ENCODE measurements around the gene EYS. TPM values are rescaled to one million over a fixed set of nuclear protein-coding genes. Genes with fewer than 3 reads are reported as not detected.

EYS gene
- total and polyA plus RNA-seq, 2 of the 13 experiments (the other 11 are each of a cell fraction or from before 2014, with no cell fraction given): 0.04 to 0.07 TPM

DNA sequence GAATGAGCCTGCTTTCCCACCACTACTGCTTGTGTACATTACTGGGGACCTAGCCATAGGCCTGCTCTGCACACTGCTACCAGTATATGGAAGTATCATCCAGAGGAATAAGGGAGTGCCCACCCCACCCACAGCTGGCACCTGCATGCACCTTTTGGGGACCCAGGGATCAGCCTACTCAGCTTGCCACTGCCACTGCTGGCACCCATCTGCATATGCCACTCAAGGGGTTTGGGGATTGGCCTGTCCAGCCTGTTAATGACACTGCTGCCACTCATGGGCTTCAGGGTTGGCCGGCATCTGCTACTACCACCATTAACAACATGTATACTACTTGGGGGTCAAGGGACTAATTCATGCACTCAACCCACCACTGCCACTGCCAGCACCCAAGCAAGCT lies 1239.4 kb downstream of the EYS start:
- no peaks in the 10 kb centered on the region for H3K9me3 ChIP-seq (ENCODE audit: low read length)
- H2AFZ ChIP-seq (ENCODE audit: low read length): no peak overlapping the region
- TF ChIP-seq POGZ (CRISPR knock-in tag; IDR thresholded peaks at IDR 0.05) (no peak), ZNF850 (CRISPR knock-in tag; conservative IDR thresholded peaks at IDR 0.05) (no peak), MLLT10 (CRISPR knock-in tag; IDR thresholded peaks at IDR 0.05) (no peak), ZNF564 (CRISPR knock-in tag; IDR thresholded peaks at IDR 0.05) (no peak), SP140L (CRISPR knock-in tag; IDR thresholded peaks at IDR 0.05; ENCODE audit: borderline replicate concordance) (no peak), RBM22 (optimal IDR thresholded peaks at IDR 0.05; ENCODE audit: low read length) (no peak)
- TF ChIP-seq, protein P1, sequence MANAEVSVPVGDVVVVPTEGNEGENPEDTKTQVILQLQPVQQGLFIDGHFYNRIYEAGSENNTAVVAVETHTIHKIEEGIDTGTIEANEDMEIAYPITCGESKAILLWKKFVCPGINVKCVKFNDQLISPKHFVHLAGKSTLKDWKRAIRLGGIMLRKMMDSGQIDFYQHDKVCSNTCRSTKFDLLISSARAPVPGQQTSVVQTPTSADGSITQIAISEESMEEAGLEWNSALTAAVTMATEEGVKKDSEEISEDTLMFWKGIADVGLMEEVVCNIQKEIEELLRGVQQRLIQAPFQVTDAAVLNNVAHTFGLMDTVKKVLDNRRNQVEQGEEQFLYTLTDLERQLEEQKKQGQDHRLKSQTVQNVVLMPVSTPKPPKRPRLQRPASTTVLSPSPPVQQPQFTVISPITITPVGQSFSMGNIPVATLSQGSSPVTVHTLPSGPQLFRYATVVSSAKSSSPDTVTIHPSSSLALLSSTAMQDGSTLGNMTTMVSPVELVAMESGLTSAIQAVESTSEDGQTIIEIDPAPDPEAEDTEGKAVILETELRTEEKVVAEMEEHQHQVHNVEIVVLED (CRISPR knock-in tag; IDR thresholded peaks at IDR 0.05; ENCODE audit: borderline replicate concordance): no peak
- DNase-seq (ENCODE audit: low spot score) (no peak), ATAC-seq (no peak; the same call in 2 of the 3 replicates), FAIRE-seq (no peak)
- BruUV-seq (replicated peaks): no TSS peak
- H4K20me1 ChIP-seq (ENCODE audit: insufficient read depth, low read length): no peaks in the 10 kb centered on the region
- no peak overlapping the region for H3K4me2 ChIP-seq (ENCODE audit: low read depth, low read length)
- no peak overlapping the region for H3K27ac ChIP-seq (ENCODE audit: extremely low read length, insufficient read depth, low read length)
- ChIA-PET POLR2A (no interaction called here), CTCF (ENCODE audit: low intra/inter-chr PET ratio, low total read pairs) (no interaction called here)
- no peak overlapping the region for H3K9ac ChIP-seq (ENCODE audit: insufficient read depth, low read depth, low read length)
- no peak overlapping the region for H3K4me3 ChIP-seq (replicated peaks in 1 of 3; ENCODE audit: insufficient read depth in 1 of 3, low read depth in 2 of 3, low read length in 3 of 3)
- H3K27me3 ChIP-seq (ENCODE audit: control insufficient read depth in 1 of 2, insufficient read depth in 2 of 2, low read length in 2 of 2): no peaks in the 10 kb centered on the region
- 0% methylated on average over 1 of the region's 1 CpG for WGBS (ENCODE audit: low lambda C conversion rate)
- in situ Hi-C loops (cut with HindIII; ENCODE audit: extremely low pct_ligation_motif_present, low pct_unique_long_range_greater_than_20kb): no loop called here
- H3K36me3 ChIP-seq (replicated peaks in 1 of 2; ENCODE audit: control insufficient read depth in 1 of 2, insufficient read depth in 2 of 2, low read length in 2 of 2): no peaks in the 10 kb centered on the region
- no peaks in the 10 kb centered on the region for H3K4me1 ChIP-seq (ENCODE audit: insufficient read depth, low read length)
- H3K79me2 ChIP-seq (ENCODE audit: insufficient read depth, low read length): no peaks in the 10 kb centered on the region
- intact Hi-C loops (cut with micrococcal nuclease; ENCODE audit: unreplicated experiment): no loop called here

DNA sequence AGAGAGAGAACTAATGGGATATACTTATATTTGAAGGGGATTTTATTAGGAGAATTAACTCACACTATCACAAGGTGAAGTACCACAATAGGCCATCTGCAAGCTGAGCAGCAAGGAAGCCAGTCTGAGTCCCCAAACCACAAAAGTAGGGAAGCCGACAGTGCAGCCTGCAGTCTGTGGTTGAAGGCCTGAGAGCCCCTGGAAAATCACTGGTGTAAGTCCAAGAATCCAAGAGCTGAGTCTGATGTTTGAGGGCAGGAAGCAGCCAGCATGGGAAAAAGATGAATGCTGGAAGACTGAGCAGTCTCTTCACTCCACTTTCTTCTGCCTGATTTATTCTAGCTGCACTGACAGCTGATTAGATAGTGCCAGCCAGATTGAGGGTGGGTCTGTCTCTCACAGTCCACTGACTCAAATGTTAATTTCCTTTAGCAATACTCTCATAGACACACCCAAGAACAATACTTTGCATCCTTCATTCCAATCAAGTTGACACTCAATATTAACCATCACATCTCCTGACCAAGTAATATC lies 1247.5 kb downstream of the EYS start:
- H3K4me3 ChIP-seq (replicated peaks in 1 of 3; ENCODE audit: insufficient read depth in 1 of 3, low read depth in 2 of 3, low read length in 3 of 3): no peak overlapping the region
- no peak overlapping the region for H3K9ac ChIP-seq (ENCODE audit: insufficient read depth, low read depth, low read length)
- ATAC-seq (no peak), DNase-seq (ENCODE audit: low spot score) (no peak), FAIRE-seq (no peak)
- intact Hi-C loops (cut with micrococcal nuclease; ENCODE audit: unreplicated experiment) (no loop called here), in situ Hi-C loops (cut with HindIII; ENCODE audit: extremely low pct_ligation_motif_present, low pct_unique_long_range_greater_than_20kb) (no loop called here)
- H3K36me3 ChIP-seq (replicated peaks in 1 of 2; ENCODE audit: control insufficient read depth in 1 of 2, insufficient read depth in 2 of 2, low read length in 2 of 2): no peaks in the 10 kb centered on the region
- 9% methylated on average over 1 of the region's 1 CpG for WGBS (ENCODE audit: low lambda C conversion rate)
- H3K27me3 ChIP-seq (ENCODE audit: control insufficient read depth in 1 of 2, insufficient read depth in 2 of 2, low read length in 2 of 2): no peaks in the 10 kb centered on the region
- no peak overlapping the region for H3K4me2 ChIP-seq (ENCODE audit: low read depth, low read length)
- H3K4me1 ChIP-seq (ENCODE audit: insufficient read depth, low read length): no peaks in the 10 kb centered on the region
- CTCF ChIA-PET (ENCODE audit: low intra/inter-chr PET ratio, low total read pairs): no interaction called here
- H3K79me2 ChIP-seq (ENCODE audit: insufficient read depth, low read length): no peaks in the 10 kb centered on the region
- H3K9me3 ChIP-seq (ENCODE audit: low read length): no peaks in the 10 kb centered on the region
- H2AFZ ChIP-seq (ENCODE audit: low read length): no peak overlapping the region
- BruUV-seq (replicated peaks): no TSS peak
- no peak overlapping the region for H3K27ac ChIP-seq (ENCODE audit: extremely low read length, insufficient read depth, low read length)
- POLR2A ChIA-PET: no interaction called here
- no peaks in the 10 kb centered on the region; the same call in 1 of the 2 replicates for H4K20me1 ChIP-seq (ENCODE audit: insufficient read depth, low read length)
- TF ChIP-seq NR1H2 (CRISPR knock-in tag; IDR thresholded peaks at IDR 0.05; ENCODE audit: borderline replicate concordance, low read depth) (no peak), PATZ1 (CRISPR knock-in tag; IDR thresholded peaks at IDR 0.05) (no peak), MEIS2 (CRISPR knock-in tag; IDR thresholded peaks at IDR 0.05) (no peak)
- TF ChIP-seq, protein P2, sequence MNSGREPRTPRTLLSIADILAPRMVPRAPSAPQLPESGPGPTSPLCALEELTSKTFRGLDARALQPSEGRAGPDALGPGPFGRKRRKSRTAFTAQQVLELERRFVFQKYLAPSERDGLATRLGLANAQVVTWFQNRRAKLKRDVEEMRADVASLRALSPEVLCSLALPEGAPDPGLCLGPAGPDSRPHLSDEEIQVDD (CRISPR knock-in tag; IDR thresholded peaks at IDR 0.05; ENCODE audit: borderline replicate concordance): no peak

Measured in HepG2 (cell line).